IMR-90 (cell line): Measurements from ENCODE around the gene DAGLA. TPM values are rescaled to one million over a fixed set of nuclear protein-coding genes. Genes with fewer than 3 reads are reported as not detected.

ENCODE experiments used
- ATAC-seq: fragments of 200-7000 bp; cut with Tn5 transposase; 2 replicates; pipeline ENCODE4 v1.9.1; 2020; ENCODE audit warnings: low read depth, mild to moderate bottlenecking, moderate library complexity
- BruUV-seq: library from RNA; stranded (reverse); fragments of 400-500 nt; replicated peaks from 2 replicates; lab custom pipeline; 2021; lab: Mats Ljungman, UMichigan
- CTCF ChIA-PET: fragments of 300-600 bp; formaldehyde crosslinking; extraction: SDS; loops from one replicate; lab custom pipeline; 2021; ENCODE audit warnings: antibody characterized with exemption; lab: Yijun Ruan, JAX
- POLR2A ChIA-PET: fragments of 300-600 bp; sonication (Branson Sonifier 250); formaldehyde crosslinking; loops from one replicate; lab custom pipeline; 2022; ENCODE audit warnings: antibody characterized with exemption; ENCODE audit not compliant: unreplicated experiment; lab: Charles Lee
- DNase-seq: peaks from one replicate; pipeline ENCODE4 v3.0.0; 2013
- H2AFZ ChIP-seq: replicated peaks from 2 replicates; pipeline ENCODE3; 2013; ENCODE audit warnings: low read length, mild to moderate bottlenecking; ENCODE audit not compliant: poor library complexity
- H2AK5ac ChIP-seq: 2 replicates; pipeline ENCODE4 v1.6.1; 2013; ENCODE audit warnings: low read depth, low read length, inconsistent platforms
- H2AK9ac ChIP-seq: replicated peaks from 2 replicates; pipeline ENCODE3; 2013; ENCODE audit warnings: mild to moderate bottlenecking, low read depth, low read length, moderate library complexity; ENCODE audit not compliant: poor library complexity
- H2BK120ac ChIP-seq: 2 replicates; pipeline ENCODE4 v1.6.1; 2013; ENCODE audit warnings: low read depth, low read length, inconsistent platforms
- H2BK15ac ChIP-seq: 3 replicates; pipeline ENCODE4 v1.6.1; 2013; ENCODE audit warnings: low read depth, low read length, inconsistent platforms
- H2BK20ac ChIP-seq: 2 replicates; pipeline ENCODE4 v1.6.1; 2013; ENCODE audit warnings: low read depth, mild to moderate bottlenecking, inconsistent platforms, low read length, moderate library complexity
- H2BK5ac ChIP-seq: 2 replicates; pipeline ENCODE4 v1.6.1; 2013; ENCODE audit warnings: mild to moderate bottlenecking, low read depth, low read length, inconsistent platforms; ENCODE audit not compliant: poor library complexity, severe bottlenecking
- H3K14ac ChIP-seq: replicated peaks from 2 replicates; pipeline ENCODE4 v1.6.1; 2013; ENCODE audit warnings: low read depth, low read length, inconsistent platforms
- H3K18ac ChIP-seq: 2 replicates; pipeline ENCODE4 v1.6.1; 2013; ENCODE audit warnings: low read depth, low read length, control low read depth
- H3K23ac ChIP-seq: 2 replicates; pipeline ENCODE4 v1.6.1; 2013; ENCODE audit warnings: low read depth, low read length, inconsistent platforms
- H3K27ac ChIP-seq: 2 replicates; pipeline ENCODE4 v1.5.1; 2013; ENCODE audit warnings: mild to moderate bottlenecking, control low read depth, low read length; ENCODE audit not compliant: insufficient read depth
- H3K27me3 ChIP-seq: 2 replicates; pipeline ENCODE4 v1.6.1; 2013; ENCODE audit warnings: low read length; ENCODE audit not compliant: control insufficient read depth, insufficient read depth
- H3K36me3 ChIP-seq: 2 replicates; pipeline ENCODE4 v1.6.1; 2013; ENCODE audit warnings: low read length, mixed read lengths; ENCODE audit not compliant: control insufficient read depth, insufficient read depth
- H3K4ac ChIP-seq: 2 replicates; pipeline ENCODE4 v1.6.1; 2013; ENCODE audit warnings: low read depth, low read length, inconsistent platforms
- H3K4me1 ChIP-seq: 2 replicates; pipeline ENCODE4 v1.6.1; 2013; ENCODE audit warnings: low read length, mixed read lengths; ENCODE audit not compliant: control insufficient read depth, insufficient read depth
- H3K4me2 ChIP-seq: 2 replicates; pipeline ENCODE4 v1.6.1; 2013; ENCODE audit warnings: low read depth, mild to moderate bottlenecking, control low read depth, low read length, moderate library complexity
- H3K4me3 ChIP-seq: 2 replicates; pipeline ENCODE4 v1.5.1; 2013; ENCODE audit warnings: low read depth, mild to moderate bottlenecking, control low read depth, low read length, moderate library complexity; ENCODE audit not compliant: insufficient read depth
- H3K56ac ChIP-seq: 2 replicates; pipeline ENCODE4 v1.6.1; 2013; ENCODE audit warnings: low read length, inconsistent platforms; ENCODE audit not compliant: insufficient read depth; ENCODE audit errors: extremely low read depth
- H3K79me1 ChIP-seq, 2 experiments: 2 replicates each; pipeline ENCODE4 v1.6.1; 2013; ENCODE audit warnings: low read length in 2 of 2, inconsistent platforms in 1 of 2, low read depth in 1 of 2
- H3K9ac ChIP-seq: 2 replicates; pipeline ENCODE4 v1.6.1; 2013; ENCODE audit warnings: low read depth, low read length, control low read depth
- H3K9me1 ChIP-seq: 2 replicates; pipeline ENCODE4 v1.6.1; 2013; ENCODE audit warnings: low read length, inconsistent platforms; ENCODE audit not compliant: insufficient read depth
- H3K9me3 ChIP-seq: 2 replicates; pipeline ENCODE4 v1.6.1; 2013; ENCODE audit warnings: low read length; ENCODE audit not compliant: control insufficient read depth, insufficient read depth
- H4K20me1 ChIP-seq: 2 replicates; pipeline ENCODE4 v1.6.1; 2013; ENCODE audit warnings: low read length, inconsistent platforms; ENCODE audit not compliant: insufficient read depth
- H4K5ac ChIP-seq: 2 replicates; pipeline ENCODE4 v1.6.1; 2013; ENCODE audit warnings: mild to moderate bottlenecking, low read depth, low read length, control low read depth
- H4K8ac ChIP-seq, 2 experiments: 2 replicates each; pipeline ENCODE4 v1.6.1; 2013; ENCODE audit warnings: low read depth in 2 of 2, low read length in 2 of 2, control low read depth in 1 of 2, inconsistent platforms in 1 of 2
- H4K91ac ChIP-seq: 2 replicates; pipeline ENCODE4 v1.6.1; 2013; ENCODE audit warnings: low read depth, low read length, inconsistent platforms; ENCODE audit not compliant: insufficient read depth
- CHD1 ChIP-seq: IDR thresholded peaks from 2 replicates; pipeline ENCODE4 v1.6.1; 2012; ENCODE audit warnings: low read depth, low read length, improper control_type of control experiment
- CTCF ChIP-seq: conservative IDR thresholded peaks from 2 replicates; pipeline ENCODE4 v1.5.1; 2012; ENCODE audit warnings: mild to moderate bottlenecking, low read depth, low read length, improper control_type of control experiment
- ELK1 ChIP-seq: fragments of 150-350 bp; IDR thresholded peaks from 2 replicates; pipeline ENCODE4 v1.6.1; 2016; ENCODE audit warnings: low read depth, mild to moderate bottlenecking, low read length, moderate library complexity, borderline replicate concordance
- WGBS, 2 experiments: methylation state at CpG; one replicate each; pipeline versions ENCODE4 v1.1.5 to v1.1.7; 2013; ENCODE audit warnings: missing lambda C conversion rate in 2 of 2; ENCODE audit not compliant: insufficient read length in 1 of 2; ENCODE audit errors: extremely low coverage in 2 of 2; 5-methylcytosine and 5-hydroxymethylcytosine counted together
- dilution Hi-C: fragments of 300-500 bp; cut with HindIII; formaldehyde crosslinking; loops from one replicate; pipeline ENCODE4 v1.14.3; 2018; ENCODE audit warnings: low sequenced_read_pairs; ENCODE audit not compliant: unreplicated experiment
- in situ Hi-C: fragments of 300-500 bp; cut with MboI; formaldehyde crosslinking; loops from 3 replicates; pipeline ENCODE4 v1.14.3; 2019; ENCODE audit warnings: low sequenced_read_pairs, inconsistent platforms, mixed read lengths
- intact Hi-C: fragments of 100-400 bp; cut with micrococcal nuclease; formaldehyde crosslinking; loops from 2 replicates; pipeline ENCODE4 v1.10.0; 2022
- polyA plus RNA-seq, 3 experiments: library from polyadenylated mRNA; depleted of rRNA; stranded (reverse); fragments of >200 nt; gene quantifications; 2 replicates each; pipeline ENCODE4 v1.2.3, GENCODE V29; 2012; ENCODE audit warnings: low replicate concordance in 1 of 3
- total RNA-seq: library from RNA; depleted of rRNA; stranded (reverse); fragments of >200 nt; gene quantifications from 2 replicates; pipeline ENCODE4 v1.2.3, GENCODE V29; 2012

DAGLA gene
- total and polyA plus RNA-seq, 2 of the 4 experiments (the other 2 are of a cell fraction) = 0.90 to 3.8 TPM

- Histone ChIP-seq H4K20me1 (no peaks in the 10 kb centered on the region), H3K27me3 (peaks cover 15% of the 10 kb centered on the region), H2BK5ac (no peak overlapping the region), H4K91ac (no peak overlapping the region), H2AFZ (no peak overlapping the region), H2AK5ac (no peak overlapping the region), H4K8ac (no peak overlapping the region), H3K4me1 (peaks cover 5% of the 10 kb centered on the region; the same call in 1 of the 2 replicates), H4K5ac (no peak overlapping the region), H3K79me1 (no peaks in the 10 kb centered on the region), H3K23ac (no peak overlapping the region), H3K9me1 (no peaks in the 10 kb centered on the region), H2BK15ac (no peak overlapping the region), H3K9ac (no peak overlapping the region), H3K18ac (no peak overlapping the region), H2BK120ac (no peak overlapping the region), H3K14ac (no peak overlapping the region), H3K56ac (no peak overlapping the region), H2AK9ac (no peak overlapping the region), H3K4me3 (no peak overlapping the region), H3K36me3 (no peaks in the 10 kb centered on the region), H3K4ac (no peak overlapping the region), H2BK20ac (no peak overlapping the region), H3K4me2 (no peak overlapping the region), H3K9me3 (no peaks in the 10 kb centered on the region), H3K27ac (no peak overlapping the region)
- no CpG with 5 or more reads among the region's 1 CpG for WGBS, 2 experiments
- intact Hi-C loops (loop anchor here (10.0 kb wide), 1 partner anchor 301 kb away; the partner anchor contains the start of genes DDB1 and TKFC), in situ Hi-C loops (loop anchor here (5.0 kb wide), 2 partner anchors 158 to 188 kb away; no protein-coding TSS in a partner anchor), dilution Hi-C loops (no loop called here)
- no TSS peak for BruUV-seq
- POLR2A ChIA-PET = no interaction called here
- DNase-seq = no peak
- ATAC-seq = no peak
- TF ChIP-seq CTCF (no peak), ELK1 (no peak), CHD1 (no peak)
- CTCF ChIA-PET = interaction anchor here (1.5 kb wide), 1 partner anchor 189 kb away, joined by 6 read pairs; no protein-coding TSS in a partner anchor
Measured at GRCh38 chr11:61635304-61635703, 44.9 kb upstream of the DAGLA start.
